HepG2 (cell line): Measurements from ENCODE around the gene MRPL14. TPM values are rescaled to one million over a fixed set of nuclear protein-coding genes. Genes with fewer than 3 reads are reported as not detected.

ENCODE experiments used
- FIP1L1 ChIP-seq: fragments of 200-400 bp; formaldehyde crosslinking; IDR thresholded peaks from 2 replicates; pipeline ENCODE4 v1.6.1; 2018; ENCODE audit warnings: low read depth, mild to moderate bottlenecking, low read length, moderate library complexity, borderline replicate concordance; ENCODE audit not compliant: insufficient read depth
- HNRNPL ChIP-seq: fragments of 200-400 bp; formaldehyde crosslinking; IDR thresholded peaks from 2 replicates; pipeline ENCODE4 v1.6.1; 2017; ENCODE audit warnings: mild to moderate bottlenecking, low read depth, low read length
- IRX3 ChIP-seq: sonication (generic); formaldehyde crosslinking; IDR thresholded peaks from 2 replicates; pipeline ENCODE4 v1.8.1; 2023; ENCODE audit warnings: mild to moderate bottlenecking, low read depth, missing genetic modification reagents, borderline replicate concordance
- MXD3 ChIP-seq: IDR thresholded peaks from 2 replicates; pipeline ENCODE4 v1.6.1; 2016; ENCODE audit warnings: mild to moderate bottlenecking, missing biosample characterization, missing genetic modification reagents
- NCOA1 ChIP-seq: sonication (generic); formaldehyde crosslinking; IDR thresholded peaks from 2 replicates; pipeline ENCODE4 v1.9.0; 2021; ENCODE audit warnings: missing genetic modification reagents
- SAP130 ChIP-seq: IDR thresholded peaks from 2 replicates; pipeline ENCODE4 v1.6.1; 2016; ENCODE audit warnings: low read depth
- SATB2 ChIP-seq: sonication (generic); formaldehyde crosslinking; IDR thresholded peaks from 2 replicates; pipeline ENCODE4 v1.5.0; 2020; ENCODE audit warnings: missing genetic modification reagents
- SIN3A ChIP-seq: IDR thresholded peaks from 2 replicates; pipeline ENCODE4 v1.6.1; 2011; ENCODE audit warnings: low read depth, mild to moderate bottlenecking, control low read depth, low read length, borderline replicate concordance
- SMARCC2 ChIP-seq: fragments of 450-650 bp; IDR thresholded peaks from 2 replicates; pipeline ENCODE4 v1.6.1; 2017; ENCODE audit warnings: antibody characterized with exemption, mild to moderate bottlenecking
- SP1 ChIP-seq, 2 experiments: fragments of 450-650 bp in 1 of 2; sonication (generic) in 1 of 2; formaldehyde crosslinking in 1 of 2; IDR thresholded peaks; 2 replicates each; pipeline versions ENCODE4 v1.4.0 to v1.6.1; 2016 to 2020; ENCODE audit warnings: missing genetic modification reagents in 1 of 2
- TCF7 ChIP-seq: sonication (generic); IDR thresholded peaks from 2 replicates; pipeline ENCODE4 v1.6.1; 2016; ENCODE audit warnings: antibody characterized with exemption, low read depth
- ZBTB49 ChIP-seq: sonication (generic); formaldehyde crosslinking; IDR thresholded peaks from 2 replicates; pipeline ENCODE4 v1.4.0; 2020; ENCODE audit warnings: missing genetic modification reagents, borderline replicate concordance
- ZNF256 ChIP-seq: sonication (generic); formaldehyde crosslinking; conservative IDR thresholded peaks from 2 replicates; pipeline ENCODE4 v1.4.0; 2020; ENCODE audit warnings: missing genetic modification reagents
- ZNF431 ChIP-seq: sonication (generic); formaldehyde crosslinking; IDR thresholded peaks from 2 replicates; pipeline ENCODE4 v1.9.0; 2022; ENCODE audit warnings: missing genetic modification reagents, low read depth, mild to moderate bottlenecking, borderline replicate concordance
- ZSCAN30 ChIP-seq: sonication (generic); formaldehyde crosslinking; IDR thresholded peaks from 2 replicates; pipeline ENCODE4 v1.5.0; 2020; ENCODE audit warnings: mild to moderate bottlenecking, missing genetic modification reagents
- polyA plus RNA-seq, 8 experiments: library from polyadenylated mRNA; depleted of rRNA in 3 of 8; stranded (reverse) in 7 of 8; unstranded in 1 of 8; fragments of >200 nt; fragmentation: Illumina TruSeq in 4 of 8; extraction: Trizol in 4 of 8; gene quantifications; 2 replicates each; pipeline versions ENCODE4 v1.2.1 to v1.2.3, GENCODE V29; 2011 to 2016; ENCODE audit warnings: low read depth in 4 of 8, missing spikeins in 1 of 8, mixed read lengths in 1 of 8; ENCODE audit not compliant: insufficient read depth in 1 of 8
- total RNA-seq, 5 experiments: library from RNA; depleted of rRNA; stranded (reverse); fragments of >200 nt; fragmentation: Illumina TruSeq; extraction: Trizol; gene quantifications; 2 replicates each; pipeline ENCODE4 v1.2.3, GENCODE V29; 2016; ENCODE audit warnings: low read depth in 1 of 5
- TF ChIP-seq, protein P1 (sequence below): IDR thresholded peaks from 2 replicates; pipeline ENCODE4 v1.6.1; 2016; ENCODE audit warnings: missing compliant biosample characterization, missing genetic modification reagents, borderline replicate concordance
- TF ChIP-seq, protein P2 (sequence below): sonication (generic); formaldehyde crosslinking; IDR thresholded peaks from 2 replicates; pipeline ENCODE4 v1.4.0; 2020; ENCODE audit warnings: mild to moderate bottlenecking, missing genetic modification reagents
- TF ChIP-seq, protein P3 (sequence below): sonication (generic); formaldehyde crosslinking; IDR thresholded peaks from 2 replicates; pipeline ENCODE4 v1.4.0; 2020; ENCODE audit warnings: missing genetic modification reagents

MRPL14 gene
- total and polyA plus RNA-seq, 2 of the 13 experiments (the other 11 are each of a cell fraction or from before 2014, with no cell fraction given) = 157 to 178 TPM

DNA sequence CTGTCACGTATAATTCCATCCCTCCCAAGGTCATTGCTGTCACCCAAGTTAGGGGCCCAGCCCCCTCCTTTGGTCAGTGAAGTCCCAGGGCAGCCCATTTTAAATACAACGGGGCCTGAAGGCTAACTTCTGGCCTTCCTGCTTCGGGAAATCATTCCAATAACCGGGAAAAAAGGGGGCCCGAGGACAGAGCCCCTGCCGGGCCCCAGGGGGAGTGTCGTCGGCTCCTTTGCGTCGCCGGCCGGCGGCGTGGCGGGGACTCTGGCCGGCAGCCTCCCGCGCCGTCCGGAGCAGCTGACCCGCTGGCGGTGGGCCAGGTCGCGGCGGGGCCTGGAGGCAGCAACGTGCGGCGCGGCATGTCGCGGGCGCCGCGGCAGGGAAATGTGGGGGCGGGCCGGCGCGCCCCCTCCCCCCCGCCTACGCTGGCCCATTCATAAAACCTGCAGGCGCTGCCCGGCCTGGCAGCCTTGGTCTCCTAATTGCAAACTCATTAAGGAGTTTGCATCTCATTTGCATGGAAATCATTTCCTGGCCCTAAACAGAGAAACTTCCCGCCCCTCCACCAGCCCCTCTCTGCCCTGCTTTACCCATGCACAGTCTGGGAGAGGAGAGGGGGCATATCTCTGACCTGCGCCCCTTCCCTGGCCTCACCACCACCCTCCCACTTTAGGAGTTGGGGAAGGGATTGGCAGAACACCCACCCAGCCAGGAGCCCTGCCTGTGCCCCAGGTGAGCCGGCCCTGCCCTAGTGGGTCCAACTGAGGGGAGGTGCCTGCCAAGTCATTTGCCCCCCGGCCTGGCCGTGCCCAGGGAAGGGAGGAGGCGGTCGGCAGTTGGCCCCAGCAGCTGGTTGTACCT, 50.7 kb downstream of the MRPL14 start (continued):
- TF ChIP-seq, protein P1, sequence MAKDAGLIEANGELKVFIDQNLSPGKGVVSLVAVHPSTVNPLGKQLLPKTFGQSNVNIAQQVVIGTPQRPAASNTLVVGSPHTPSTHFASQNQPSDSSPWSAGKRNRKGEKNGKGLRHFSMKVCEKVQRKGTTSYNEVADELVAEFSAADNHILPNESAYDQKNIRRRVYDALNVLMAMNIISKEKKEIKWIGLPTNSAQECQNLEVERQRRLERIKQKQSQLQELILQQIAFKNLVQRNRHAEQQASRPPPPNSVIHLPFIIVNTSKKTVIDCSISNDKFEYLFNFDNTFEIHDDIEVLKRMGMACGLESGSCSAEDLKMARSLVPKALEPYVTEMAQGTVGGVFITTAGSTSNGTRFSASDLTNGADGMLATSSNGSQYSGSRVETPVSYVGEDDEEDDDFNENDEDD (CRISPR knock-in tag) = peak; percentile 95; the same call in 1 of the 2 replicates
- TF ChIP-seq ZNF256 (CRISPR knock-in tag) (no peak), MXD3 (CRISPR knock-in tag) (peak; percentile 85), IRX3 (no peak), SATB2 (no peak), ZNF431 (CRISPR knock-in tag) (peak; percentile 97), HNRNPL (peak; percentile 99), ZBTB49 (no peak), SMARCC2 (no peak), TCF7 (peak; percentile 78), ZSCAN30 (CRISPR knock-in tag) (no peak), FIP1L1 (no peak; the same call in 1 of the 2 replicates), SP1 (IDR thresholded peaks at IDR 0.05) (no peak), SP1 (CRISPR knock-in tag; IDR thresholded peaks at IDR 0.05) (no peak), NCOA1 (no peak), SIN3A (peak; percentile 51; the same call in 1 of the 2 replicates), SAP130 (CRISPR knock-in tag) (peak; percentile 83)
- TF ChIP-seq, protein P2, sequence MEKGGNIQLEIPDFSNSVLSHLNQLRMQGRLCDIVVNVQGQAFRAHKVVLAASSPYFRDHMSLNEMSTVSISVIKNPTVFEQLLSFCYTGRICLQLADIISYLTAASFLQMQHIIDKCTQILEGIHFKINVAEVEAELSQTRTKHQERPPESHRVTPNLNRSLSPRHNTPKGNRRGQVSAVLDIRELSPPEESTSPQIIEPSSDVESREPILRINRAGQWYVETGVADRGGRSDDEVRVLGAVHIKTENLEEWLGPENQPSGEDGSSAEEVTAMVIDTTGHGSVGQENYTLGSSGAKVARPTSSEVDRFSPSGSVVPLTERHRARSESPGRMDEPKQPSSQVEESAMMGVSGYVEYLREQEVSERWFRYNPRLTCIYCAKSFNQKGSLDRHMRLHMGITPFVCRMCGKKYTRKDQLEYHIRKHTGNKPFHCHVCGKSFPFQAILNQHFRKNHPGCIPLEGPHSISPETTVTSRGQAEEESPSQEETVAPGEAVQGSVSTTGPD (CRISPR knock-in tag) = no peak
- TF ChIP-seq, protein P3, sequence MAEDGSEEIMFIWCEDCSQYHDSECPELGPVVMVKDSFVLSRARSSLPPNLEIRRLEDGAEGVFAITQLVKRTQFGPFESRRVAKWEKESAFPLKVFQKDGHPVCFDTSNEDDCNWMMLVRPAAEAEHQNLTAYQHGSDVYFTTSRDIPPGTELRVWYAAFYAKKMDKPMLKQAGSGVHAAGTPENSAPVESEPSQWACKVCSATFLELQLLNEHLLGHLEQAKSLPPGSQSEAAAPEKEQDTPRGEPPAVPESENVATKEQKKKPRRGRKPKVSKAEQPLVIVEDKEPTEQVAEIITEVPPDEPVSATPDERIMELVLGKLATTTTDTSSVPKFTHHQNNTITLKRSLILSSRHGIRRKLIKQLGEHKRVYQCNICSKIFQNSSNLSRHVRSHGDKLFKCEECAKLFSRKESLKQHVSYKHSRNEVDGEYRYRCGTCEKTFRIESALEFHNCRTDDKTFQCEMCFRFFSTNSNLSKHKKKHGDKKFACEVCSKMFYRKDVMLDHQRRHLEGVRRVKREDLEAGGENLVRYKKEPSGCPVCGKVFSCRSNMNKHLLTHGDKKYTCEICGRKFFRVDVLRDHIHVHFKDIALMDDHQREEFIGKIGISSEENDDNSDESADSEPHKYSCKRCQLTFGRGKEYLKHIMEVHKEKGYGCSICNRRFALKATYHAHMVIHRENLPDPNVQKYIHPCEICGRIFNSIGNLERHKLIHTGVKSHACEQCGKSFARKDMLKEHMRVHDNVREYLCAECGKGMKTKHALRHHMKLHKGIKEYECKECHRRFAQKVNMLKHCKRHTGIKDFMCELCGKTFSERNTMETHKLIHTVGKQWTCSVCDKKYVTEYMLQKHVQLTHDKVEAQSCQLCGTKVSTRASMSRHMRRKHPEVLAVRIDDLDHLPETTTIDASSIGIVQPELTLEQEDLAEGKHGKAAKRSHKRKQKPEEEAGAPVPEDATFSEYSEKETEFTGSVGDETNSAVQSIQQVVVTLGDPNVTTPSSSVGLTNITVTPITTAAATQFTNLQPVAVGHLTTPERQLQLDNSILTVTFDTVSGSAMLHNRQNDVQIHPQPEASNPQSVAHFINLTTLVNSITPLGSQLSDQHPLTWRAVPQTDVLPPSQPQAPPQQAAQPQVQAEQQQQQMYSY (CRISPR knock-in tag) = no peak
